PC-9 (cell line): ENCODE data around the gene CDC14B. TPM values are rescaled to one million over a fixed set of nuclear protein-coding genes. Genes with fewer than 3 reads are reported as not detected.

Experiments
- BruUV-seq: library from RNA; stranded (reverse); fragments of 400-500 nt; replicated peaks from 2 replicates; lab custom pipeline; 2021; lab: Mats Ljungman, UMichigan
- CTCF ChIA-PET: fragments of 300-600 bp; sonication (Branson Sonifier 250); formaldehyde crosslinking; loops from one replicate; lab custom pipeline; 2022; ENCODE audit warnings: antibody characterized with exemption; lab: Charles Lee
- POLR2A ChIA-PET: fragments of 300-600 bp; sonication (Branson Sonifier 250); formaldehyde crosslinking; loops from one replicate; lab custom pipeline; 2022; ENCODE audit warnings: antibody characterized with exemption; ENCODE audit not compliant: unreplicated experiment; lab: Charles Lee
- DNase-seq, 2 experiments: peaks; one replicate each; pipeline versions ENCODE4 v3.0.0 to v3.0.0-alpha.2; 2015 to 2022; ENCODE audit warnings: mixed read lengths in 1 of 2
- H2AFZ ChIP-seq: fragments of 200-600 bp; sonication (generic); 2 replicates; pipeline ENCODE4 v1.8.1; 2017; ENCODE audit warnings: antibody characterized with exemption
- H3F3A ChIP-seq: fragments of 200-600 bp; sonication (generic); 2 replicates; pipeline ENCODE4 v1.8.1; 2017; ENCODE audit warnings: antibody characterized with exemption, mild to moderate bottlenecking, low read depth; ENCODE audit not compliant: insufficient read depth
- H3K27ac ChIP-seq: fragments of 200-600 bp; sonication (generic); 2 replicates; pipeline ENCODE4 v1.6.1; 2016; ENCODE audit warnings: mixed run types
- H3K27me3 ChIP-seq: fragments of 200-600 bp; sonication (generic); 2 replicates; pipeline ENCODE4 v1.6.1; 2016; ENCODE audit warnings: low read depth, mixed run types; ENCODE audit not compliant: insufficient read depth
- H3K36me3 ChIP-seq: fragments of 200-600 bp; sonication (generic); 2 replicates; pipeline ENCODE4 v1.6.1; 2016; ENCODE audit warnings: low read depth, mixed run types
- H3K4me1 ChIP-seq: fragments of 200-600 bp; sonication (generic); replicated peaks from 2 replicates; pipeline ENCODE4 v1.6.1; 2016; ENCODE audit warnings: mixed run types; ENCODE audit not compliant: insufficient read depth
- H3K4me2 ChIP-seq: fragments of 200-600 bp; sonication (generic); 2 replicates; pipeline ENCODE4 v1.6.1; 2017; ENCODE audit warnings: mixed run types
- H3K4me3 ChIP-seq: fragments of 200-600 bp; sonication (generic); 2 replicates; pipeline ENCODE4 v1.6.1; 2016; ENCODE audit warnings: mixed run types
- H3K79me2 ChIP-seq: fragments of 200-600 bp; sonication (generic); 2 replicates; pipeline ENCODE4 v1.6.1; 2017; ENCODE audit warnings: low read depth, mixed run types
- H3K9me2 ChIP-seq: fragments of 200-600 bp; sonication (generic); 2 replicates; pipeline ENCODE4 v1.8.1; 2017; ENCODE audit warnings: mild to moderate bottlenecking; ENCODE audit not compliant: insufficient read depth
- H3K9me3 ChIP-seq: fragments of 200-600 bp; sonication (generic); 2 replicates; pipeline ENCODE4 v1.8.1; 2016; ENCODE audit warnings: low read depth; ENCODE audit not compliant: insufficient read depth
- H4K20me1 ChIP-seq: fragments of 200-600 bp; sonication (generic); 2 replicates; pipeline ENCODE4 v1.8.1; 2017; ENCODE audit not compliant: insufficient read depth
- EZH2 ChIP-seq: fragments of 200-600 bp; sonication (generic); IDR thresholded peaks from 2 replicates; pipeline ENCODE4 v1.8.0; 2017; ENCODE audit warnings: antibody characterized with exemption, low read depth
- intact Hi-C: fragments of 100-400 bp; cut with micrococcal nuclease; formaldehyde crosslinking; loops from one replicate; pipeline ENCODE4 v1.10.0; 2022; ENCODE audit not compliant: unreplicated experiment
- total RNA-seq: library from RNA; stranded (reverse); gene quantifications from 2 replicates; pipeline ENCODE4 v1.2.3, GENCODE V29; 2021
- TF ChIP-seq, protein P1 (sequence below): fragments of 200-600 bp; sonication (generic); conservative IDR thresholded peaks from 2 replicates; pipeline ENCODE4 v1.6.1; 2017; ENCODE audit warnings: mixed run types, antibody characterized with exemption, mild to moderate bottlenecking, moderate library complexity

The CDC14B gene
- total RNA-seq, 1 experiment from 2014 or later = 47.2 TPM

DNA sequence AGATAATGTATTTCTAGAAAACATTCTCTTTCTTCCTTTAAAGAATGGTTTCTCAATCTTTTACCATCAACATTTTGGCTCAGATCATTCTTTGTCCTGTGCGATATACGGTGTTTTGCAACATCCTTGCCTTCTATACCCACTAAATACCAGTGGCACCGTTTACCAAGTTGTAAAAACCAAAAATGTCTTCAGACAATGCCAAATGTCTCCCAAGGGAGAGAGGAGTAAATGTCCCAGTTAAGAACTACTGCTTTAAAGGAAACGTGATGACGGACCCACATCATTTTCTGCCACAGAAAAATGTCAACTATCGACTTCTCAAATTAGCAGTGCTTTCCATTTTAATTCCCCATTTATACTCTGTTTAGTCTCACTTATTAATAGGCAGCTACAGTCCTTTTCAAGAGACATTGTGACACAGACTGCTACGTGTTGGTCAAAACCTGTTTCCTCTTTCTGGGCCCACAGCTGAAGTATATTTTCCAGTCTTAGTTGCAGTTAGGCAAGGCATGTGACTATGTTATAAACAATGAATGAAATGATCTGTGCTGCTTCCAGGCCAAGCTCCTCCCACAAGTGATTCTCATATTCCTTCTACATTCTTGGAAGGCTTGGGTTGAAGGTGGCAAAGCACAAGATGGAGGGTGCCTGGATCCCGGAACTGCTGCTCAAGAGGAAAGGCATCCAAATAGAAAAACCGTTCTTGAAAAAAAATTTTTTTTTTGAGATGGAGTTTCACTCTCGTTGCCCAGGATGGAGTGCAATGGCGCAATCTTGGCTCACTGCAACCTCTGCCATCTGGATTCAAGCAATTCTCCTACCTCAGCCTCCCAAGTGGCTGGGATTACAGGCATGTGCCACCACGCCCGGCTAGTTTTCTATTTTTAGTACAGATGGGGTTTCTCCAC, 26.7 kb upstream of the CDC14B start:
- intact Hi-C loops = no loop called here
- H3K79me2 ChIP-seq = no peaks in the 10 kb centered on the region
- no peaks in the 10 kb centered on the region for H3K4me1 ChIP-seq
- no peak overlapping the region for H3K27ac ChIP-seq
- H3K9me2 ChIP-seq = no peaks in the 10 kb centered on the region
- no peaks in the 10 kb centered on the region for H3K36me3 ChIP-seq
- no peaks in the 10 kb centered on the region for H3K27me3 ChIP-seq
- H4K20me1 ChIP-seq = no peaks in the 10 kb centered on the region
- no TSS peak for BruUV-seq
- TF ChIP-seq, protein P1, sequence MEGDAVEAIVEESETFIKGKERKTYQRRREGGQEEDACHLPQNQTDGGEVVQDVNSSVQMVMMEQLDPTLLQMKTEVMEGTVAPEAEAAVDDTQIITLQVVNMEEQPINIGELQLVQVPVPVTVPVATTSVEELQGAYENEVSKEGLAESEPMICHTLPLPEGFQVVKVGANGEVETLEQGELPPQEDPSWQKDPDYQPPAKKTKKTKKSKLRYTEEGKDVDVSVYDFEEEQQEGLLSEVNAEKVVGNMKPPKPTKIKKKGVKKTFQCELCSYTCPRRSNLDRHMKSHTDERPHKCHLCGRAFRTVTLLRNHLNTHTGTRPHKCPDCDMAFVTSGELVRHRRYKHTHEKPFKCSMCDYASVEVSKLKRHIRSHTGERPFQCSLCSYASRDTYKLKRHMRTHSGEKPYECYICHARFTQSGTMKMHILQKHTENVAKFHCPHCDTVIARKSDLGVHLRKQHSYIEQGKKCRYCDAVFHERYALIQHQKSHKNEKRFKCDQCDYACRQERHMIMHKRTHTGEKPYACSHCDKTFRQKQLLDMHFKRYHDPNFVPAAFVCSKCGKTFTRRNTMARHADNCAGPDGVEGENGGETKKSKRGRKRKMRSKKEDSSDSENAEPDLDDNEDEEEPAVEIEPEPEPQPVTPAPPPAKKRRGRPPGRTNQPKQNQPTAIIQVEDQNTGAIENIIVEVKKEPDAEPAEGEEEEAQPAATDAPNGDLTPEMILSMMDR = no peak
- no peak for TF ChIP-seq EZH2
- POLR2A ChIA-PET = no interaction called here
- no peak overlapping the region for H2AFZ ChIP-seq
- H3K9me3 ChIP-seq = no peaks in the 10 kb centered on the region
- H3K4me3 ChIP-seq = no peak overlapping the region
- CTCF ChIA-PET = no interaction called here
- no peak overlapping the region for H3K4me2 ChIP-seq
- DNase-seq = no peak
- H3F3A ChIP-seq = 0 out of 2 replicates have a peak, but pooled peaks cover 4% of the 10 kb centered on the region

DNA sequence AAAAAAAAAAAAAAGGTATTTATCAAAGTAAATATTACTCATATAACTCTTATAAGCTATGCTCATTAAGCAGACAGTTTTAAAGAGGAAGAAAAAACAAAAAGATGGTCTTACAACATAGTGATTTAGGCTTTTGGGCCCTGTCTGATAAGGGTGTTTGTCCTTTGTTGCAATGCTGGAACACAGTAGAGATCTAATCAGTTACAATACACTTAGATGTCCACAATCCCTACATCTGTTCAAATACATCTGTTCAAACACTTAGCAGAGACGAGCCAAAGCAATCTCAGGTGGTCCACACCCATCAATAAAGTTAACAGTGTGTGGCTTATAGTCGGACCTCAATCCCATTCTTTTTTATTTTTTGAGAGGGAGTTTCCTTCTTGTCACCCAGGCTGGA, 24.5 kb upstream of the CDC14B start:
- no TSS peak for BruUV-seq
- H3K9me3 ChIP-seq = no peaks in the 10 kb centered on the region
- 0 out of 2 replicates have a peak, but pooled peaks cover 4% of the 10 kb centered on the region for H3F3A ChIP-seq
- H3K36me3 ChIP-seq = no peaks in the 10 kb centered on the region
- ChIA-PET POLR2A (interaction anchor here (0.7 kb wide), 1 partner anchor 107 kb away, joined by 4 read pairs; no protein-coding TSS in a partner anchor), CTCF (no interaction called here)
- no peak overlapping the region for H2AFZ ChIP-seq
- no peaks in the 10 kb centered on the region for H3K79me2 ChIP-seq
- intact Hi-C loops = no loop called here
- TF ChIP-seq, protein P1 = no peak
- no peak for TF ChIP-seq EZH2
- H3K4me1 ChIP-seq = no peaks in the 10 kb centered on the region
- H4K20me1 ChIP-seq = no peaks in the 10 kb centered on the region
- H3K4me2 ChIP-seq = no peak overlapping the region
- H3K27ac ChIP-seq = no peak overlapping the region
- no peak overlapping the region for H3K4me3 ChIP-seq
- no peaks in the 10 kb centered on the region for H3K27me3 ChIP-seq
- no peaks in the 10 kb centered on the region for H3K9me2 ChIP-seq
- peak in 1 of 2 experiments; percentile 53 for DNase-seq

DNA sequence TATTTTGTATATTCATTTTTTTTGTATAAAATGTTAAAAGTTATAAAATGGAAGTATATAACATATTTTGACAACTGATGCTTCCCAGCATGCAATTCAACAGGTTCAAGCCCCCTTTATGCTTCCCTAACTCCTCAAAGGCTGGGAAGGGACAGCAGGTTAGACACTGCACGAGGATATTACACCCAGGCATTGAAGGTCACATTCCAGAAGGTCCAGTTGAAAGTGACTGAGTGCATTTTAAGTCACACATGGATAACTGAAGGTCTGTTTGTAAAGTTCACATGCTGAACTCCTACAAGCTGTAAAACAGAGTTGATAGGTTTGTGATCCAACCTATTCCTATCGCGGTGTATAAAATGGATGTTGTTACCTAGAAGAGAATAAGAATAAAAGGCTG, 21.9 kb upstream of the CDC14B start:
- Histone ChIP-seq H3K4me2 (no peak overlapping the region), H3K4me3 (no peak overlapping the region), H3F3A (0 out of 2 replicates have a peak, but pooled peaks cover 4% of the 10 kb centered on the region), H3K27me3 (no peaks in the 10 kb centered on the region), H3K4me1 (no peaks in the 10 kb centered on the region), H3K27ac (no peak overlapping the region), H3K36me3 (no peaks in the 10 kb centered on the region), H4K20me1 (no peaks in the 10 kb centered on the region), H3K9me2 (no peaks in the 10 kb centered on the region), H3K79me2 (no peaks in the 10 kb centered on the region), H2AFZ (no peak overlapping the region), H3K9me3 (no peaks in the 10 kb centered on the region)
- TF ChIP-seq, protein P1 = no peak
- no peak for TF ChIP-seq EZH2
- no peak for DNase-seq
- ChIA-PET POLR2A (no interaction called here), CTCF (no interaction called here)
- intact Hi-C loops = no loop called here
- BruUV-seq = no TSS peak
